GM18520 (cell line): ENCODE data around the gene AMPD2.

Experiments used
- ATAC-seq: cut with Tn5 transposase; IDR thresholded peaks from one replicate; pipeline ENCODE4 v1.9.1; 2021; ENCODE audit not compliant: unreplicated experiment

Gene AMPD2

GRCh38 chr1:109619576-109620400 lies at the start of gene AMPD2, which contains the start of gene GNAT2:
Gene AMPD2, plus strand, starts transcription at chr1:109619837. Its CDS starts 1,339 bp downstream, at chr1:109621176.
Gene GNAT2, minus strand, starts transcription at chr1:109619616. Its CDS starts 6,746 bp downstream, at chr1:109612870.
- ATAC-seq, result no peak

- ATAC-seq, result no peak
Measured at GRCh38 chr1:109570414-109570813, 49.2 kb upstream of the AMPD2 start.

GRCh38 chr1:109573785-109574184 lies 45.9 kb upstream of the AMPD2 start:
- no peak for ATAC-seq

- ATAC-seq, result no peak
Measured at GRCh38 chr1:109578947-109579443, 40.6 kb upstream of the AMPD2 start.

GRCh38 chr1:109579491-109579890 lies 40.1 kb upstream of the AMPD2 start:
- no peak for ATAC-seq

GRCh38 chr1:109582021-109582420 lies 37.6 kb upstream of the AMPD2 start:
- no peak for ATAC-seq

GRCh38 chr1:109584766-109585165 lies 34.9 kb upstream of the AMPD2 start:
- no peak for ATAC-seq

GRCh38 chr1:109586055-109586454 lies 33.6 kb upstream of the AMPD2 start:
- no peak for ATAC-seq

GRCh38 chr1:109589177-109589576 lies 30.5 kb upstream of the AMPD2 start:
- ATAC-seq, result no peak

- no peak for ATAC-seq
Measured at GRCh38 chr1:109589679-109590078, 30.0 kb upstream of the AMPD2 start.

GRCh38 chr1:109592916-109593315 lies 26.7 kb upstream of the AMPD2 start:
- ATAC-seq, result no peak

GRCh38 chr1:109595531-109595930 lies 24.1 kb upstream of the AMPD2 start:
- ATAC-seq, result no peak

GRCh38 chr1:109598156-109598555 lies 21.5 kb upstream of the AMPD2 start:
- ATAC-seq, result no peak

- no peak for ATAC-seq
Measured at GRCh38 chr1:109598655-109599054, 21.0 kb upstream of the AMPD2 start.

GRCh38 chr1:109603229-109603628 lies 16.4 kb upstream of the AMPD2 start:
- no peak for ATAC-seq

GRCh38 chr1:109605381-109605780 lies 14.3 kb upstream of the AMPD2 start:
- ATAC-seq, result no peak

- no peak for ATAC-seq
Measured at GRCh38 chr1:109609881-109610280, 9.8 kb upstream of the AMPD2 start.

GRCh38 chr1:109610609-109611307 lies 8.9 kb upstream of the AMPD2 start:
- ATAC-seq, result no peak

- no peak for ATAC-seq
Measured at GRCh38 chr1:109611308-109611990, 8.2 kb upstream of the AMPD2 start.

- ATAC-seq, result no peak
Measured at GRCh38 chr1:109613361-109614147, 6.1 kb upstream of the AMPD2 start.

- ATAC-seq, result no peak
Measured at GRCh38 chr1:109615879-109616278, 3.8 kb upstream of the AMPD2 start.
